ENCODE measurements around the gene PTPN3.

GRCh38 chr9:109335929-109336328 lies 162.2 kb downstream of the PTPN3 start:
- TF ChIP-seq RAD21 (IDR thresholded peaks at IDR 0.05) (no peak), CTCF (IDR thresholded peaks at IDR 0.05; ENCODE audit: low read depth, low read length, missing input control) (no peak)
- TF ChIP-seq, protein P1, sequence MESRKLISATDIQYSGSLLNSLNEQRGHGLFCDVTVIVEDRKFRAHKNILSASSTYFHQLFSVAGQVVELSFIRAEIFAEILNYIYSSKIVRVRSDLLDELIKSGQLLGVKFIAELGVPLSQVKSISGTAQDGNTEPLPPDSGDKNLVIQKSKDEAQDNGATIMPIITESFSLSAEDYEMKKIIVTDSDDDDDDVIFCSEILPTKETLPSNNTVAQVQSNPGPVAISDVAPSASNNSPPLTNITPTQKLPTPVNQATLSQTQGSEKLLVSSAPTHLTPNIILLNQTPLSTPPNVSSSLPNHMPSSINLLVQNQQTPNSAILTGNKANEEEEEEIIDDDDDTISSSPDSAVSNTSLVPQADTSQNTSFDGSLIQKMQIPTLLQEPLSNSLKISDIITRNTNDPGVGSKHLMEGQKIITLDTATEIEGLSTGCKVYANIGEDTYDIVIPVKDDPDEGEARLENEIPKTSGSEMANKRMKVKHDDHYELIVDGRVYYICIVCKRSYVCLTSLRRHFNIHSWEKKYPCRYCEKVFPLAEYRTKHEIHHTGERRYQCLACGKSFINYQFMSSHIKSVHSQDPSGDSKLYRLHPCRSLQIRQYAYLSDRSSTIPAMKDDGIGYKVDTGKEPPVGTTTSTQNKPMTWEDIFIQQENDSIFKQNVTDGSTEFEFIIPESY (IDR thresholded peaks at IDR 0.05) = no peak
